Measurements from ENCODE around the gene SEC14L5.
"Not testable (repeated sequence)": the region's sequence is repeated elsewhere in the genome, so short reads cannot be mapped to it uniquely, and the experiment has no call there.

The SEC14L5 gene

GRCh38 chr16:4931381-4931780, 26.7 kb upstream of the SEC14L5 start:
- DNase-seq: no peak

GRCh38 chr16:4933433-4933832, 24.7 kb upstream of the SEC14L5 start:
- DNase-seq: no peak

- DNase-seq: no peak
Observed at GRCh38 chr16:4933871-4934395, 24.2 kb upstream of the SEC14L5 start.

GRCh38 chr16:4934591-4934990, 23.5 kb upstream of the SEC14L5 start:
- no peak for DNase-seq

GRCh38 chr16:4935241-4935855, 22.8 kb upstream of the SEC14L5 start:
- no peak for DNase-seq

GRCh38 chr16:4936181-4936990, 21.7 kb upstream of the SEC14L5 start:
- DNase-seq: no peak

GRCh38 chr16:4936991-4937781, 20.9 kb upstream of the SEC14L5 start, which contains the start of gene PPL:
TSS of gene PPL (minus strand) at chr16:4937148. CDS start at chr16:4937045, 103 bp downstream.
- peak in 1 of 4 experiments; percentile 25 for DNase-seq

GRCh38 chr16:4937782-4938682, 20.1 kb upstream of the SEC14L5 start:
- DNase-seq: no peak

- no peak for DNase-seq
Observed at GRCh38 chr16:4938683-4939030, 19.5 kb upstream of the SEC14L5 start.

GRCh38 chr16:4940719-4941118, 17.4 kb upstream of the SEC14L5 start:
- DNase-seq: no peak

GRCh38 chr16:4942481-4942880, 15.6 kb upstream of the SEC14L5 start:
- DNase-seq: no peak

GRCh38 chr16:4944333-4945281, 13.5 kb upstream of the SEC14L5 start:
- DNase-seq: peak; percentile 53 to 75 (median 62)

- peak in 1 of 4 experiments; percentile 18 for DNase-seq
Observed at GRCh38 chr16:4945560-4946502, 12.3 kb upstream of the SEC14L5 start.

- DNase-seq: no peak
Observed at GRCh38 chr16:4946917-4947316, 11.2 kb upstream of the SEC14L5 start.

- peak; percentile 50 to 75 (median 64) for DNase-seq
Observed at GRCh38 chr16:4947722-4948503, 10.2 kb upstream of the SEC14L5 start.

- no peak for DNase-seq
Observed at GRCh38 chr16:4948903-4949766, 9.0 kb upstream of the SEC14L5 start.

- DNase-seq: no peak
Observed at GRCh38 chr16:4949986-4950385, 8.1 kb upstream of the SEC14L5 start.

- DNase-seq: not testable (repeated sequence)
Observed at GRCh38 chr16:4951583-4951982, 6.5 kb upstream of the SEC14L5 start.
